Measurements from ENCODE around the gene AGAP1. TPM values are rescaled to one million over a fixed set of nuclear protein-coding genes. Genes with fewer than 3 reads are reported as not detected.
A peak's percentile ranks its signal among the peaks of the same experiment; 100 is the strongest.

AGAP1 gene
- total RNA-seq, 1 experiment from 2014 or later, result 25.8 TPM

- Mint-ChIP-seq H3K27ac (no peak overlapping the region; a peak in 1 of 7 replicates), H3K4me1 (peaks cover 4 to 5% of the 10 kb centered on the region in 2 experiments), H3K27me3 (ENCODE audit: low read depth) (no peaks in the 10 kb centered on the region), H3K4me3 (no peak overlapping the region), H3K36me3 (ENCODE audit: insufficient read depth in 1 of 3, low read depth in 3 of 3) (peaks cover 0 to 8% (median 6%) of the 10 kb centered on the region in 3 experiments; a peak in 5 of 7 replicates), H3K9me3 (peaks cover 3 to 7% of the 10 kb centered on the region in 2 experiments; a peak in 4 of 5 replicates)
- H3K56ac ChIP-seq (ENCODE audit: insufficient read length, low read depth, low read length), result no peak overlapping the region
- no peak overlapping the region for H2AFZ ChIP-seq (ENCODE audit: low read length)
- no peaks in the 10 kb centered on the region for H3K79me1 ChIP-seq (ENCODE audit: insufficient read depth, low read depth, low read length, poor library complexity, severe bottlenecking)
- H2BK15ac ChIP-seq (ENCODE audit: low read depth, low read length), result no peak overlapping the region
- H3K4ac ChIP-seq (ENCODE audit: low read depth, low read length), result no peak overlapping the region
- no peak overlapping the region for H2BK120ac ChIP-seq (ENCODE audit: low read depth, low read length, poor library complexity, severe bottlenecking)
- H3K27me3 ChIP-seq (ENCODE audit: insufficient read depth, low read length), result no peaks in the 10 kb centered on the region
- no peak overlapping the region for H3K23ac ChIP-seq (ENCODE audit: insufficient read length, low read depth, low read length)
- H3K23me2 ChIP-seq (ENCODE audit: insufficient read length, low read depth, low read length, poor library complexity, severe bottlenecking), result no peaks in the 10 kb centered on the region
- no peak overlapping the region for H4K5ac ChIP-seq (ENCODE audit: insufficient read length, low read depth, low read length)
- peaks cover 5% of the 10 kb centered on the region for H4K20me1 ChIP-seq (ENCODE audit: control insufficient read depth, insufficient read depth, insufficient read length)
- no peak overlapping the region for H4K8ac ChIP-seq (replicated peaks; ENCODE audit: insufficient read length, low read depth, low read length)
- no peak for DNase-seq
- no peak overlapping the region for H3T11ph ChIP-seq (ENCODE audit: low read length)
- H3K27ac ChIP-seq (ENCODE audit: insufficient read length, low read depth, low read length), result no peak overlapping the region
- no peak overlapping the region for H2AK5ac ChIP-seq (ENCODE audit: insufficient read length, low read length)
- no peak overlapping the region for H2BK5ac ChIP-seq (ENCODE audit: insufficient read length, low read length)
- no peak overlapping the region for H4K91ac ChIP-seq (ENCODE audit: insufficient read length, low read depth, low read length)
- no CpG with 5 or more reads among the region's 20 CpGs for WGBS (ENCODE audit: extremely low coverage, insufficient read length, low lambda C conversion rate)
- H3K9ac ChIP-seq (ENCODE audit: extremely low read depth, insufficient read length, low read length), result no peak overlapping the region
- H3K79me2 ChIP-seq (ENCODE audit: insufficient read depth, low read length), result no peaks in the 10 kb centered on the region
- H3K14ac ChIP-seq (ENCODE audit: insufficient read depth, low read length), result peak overlapping the region; percentile 28; the same call in 1 of the 2 replicates
- no peaks in the 10 kb centered on the region for H3K4me1 ChIP-seq (ENCODE audit: insufficient read depth, low read length)
- H2BK20ac ChIP-seq (ENCODE audit: low read depth, low read length, poor library complexity, severe bottlenecking), result no peak overlapping the region
- TF ChIP-seq CTCF (conservative IDR thresholded peaks at IDR 0.05), result no peak
- no peak overlapping the region for H3K18ac ChIP-seq (ENCODE audit: insufficient read length, low read depth, low read length)
- no peak overlapping the region for H3K4me2 ChIP-seq (ENCODE audit: insufficient read depth, insufficient read length, low read length)
- no peaks in the 10 kb centered on the region for H3K9me3 ChIP-seq (ENCODE audit: control insufficient read depth, low read depth, low read length)
- H2BK12ac ChIP-seq (ENCODE audit: insufficient read length, low read depth, low read length), result no peak overlapping the region
Observed at GRCh38 chr2:236001166-236001828, 507.5 kb downstream of the AGAP1 start.

Measured in H9 (cell line).